H1 (cell line): ENCODE results near the gene TMEM63A.

Source experiments
- ATF3 ChIP-seq: IDR thresholded peaks from 2 replicates; pipeline ENCODE4 v1.6.1; 2011; ENCODE audit warnings: low read depth, mild to moderate bottlenecking, low read length; ENCODE audit not compliant: insufficient read depth
- CHD1 ChIP-seq: IDR thresholded peaks from 2 replicates; pipeline ENCODE4 v1.6.1; 2012; ENCODE audit warnings: low read depth, low read length, improper control_type of control experiment
- CTCF ChIP-seq, 3 experiments: IDR thresholded peaks; 1 replicate in 2 of 3; 2 replicates in 1 of 3; pipeline versions ENCODE4 v1.5.1 to v1.6.1; 2011; ENCODE audit warnings: low read length in 3 of 3, mild to moderate bottlenecking in 3 of 3, inconsistent platforms in 2 of 3, low read depth in 1 of 3, moderate library complexity in 1 of 3; ENCODE audit not compliant: insufficient read depth in 1 of 3; ENCODE audit errors: control extremely low read depth in 1 of 3
- EZH2 ChIP-seq: fragments of 200-600 bp; sonication (generic); IDR thresholded peaks from 2 replicates; pipeline ENCODE4 v1.7.1; 2012; ENCODE audit warnings: low read depth, mild to moderate bottlenecking, moderate library complexity, low read length, inconsistent platforms; ENCODE audit not compliant: severe bottlenecking
- JUN ChIP-seq: IDR thresholded peaks from 2 replicates; pipeline ENCODE4 v1.6.1; 2011; ENCODE audit warnings: low read depth, mild to moderate bottlenecking, improper control_type of control experiment, low read length
- JUND ChIP-seq: IDR thresholded peaks from 2 replicates; pipeline ENCODE4 v1.6.1; 2011; ENCODE audit warnings: mild to moderate bottlenecking, improper control_type of control experiment, low read length
- MAFK ChIP-seq: IDR thresholded peaks from 2 replicates; pipeline ENCODE4 v1.6.1; 2012; ENCODE audit warnings: low read depth, mild to moderate bottlenecking, improper control_type of control experiment, low read length
- MAX ChIP-seq: IDR thresholded peaks from 2 replicates; pipeline ENCODE4 v1.6.1; 2012; ENCODE audit warnings: inconsistent platforms
- POLR2A ChIP-seq, 2 experiments: IDR thresholded peaks; 1 replicate in 1 of 2; 2 replicates in 1 of 2; pipeline ENCODE4 v1.6.1; 2011; ENCODE audit warnings: low read depth in 2 of 2, low read length in 2 of 2, mild to moderate bottlenecking in 2 of 2; ENCODE audit errors: control extremely low read depth in 1 of 2
- POLR2AphosphoS5 ChIP-seq: IDR thresholded peaks from 2 replicates; pipeline ENCODE4 v1.6.1; 2011; ENCODE audit warnings: low read depth, low read length
- TBP ChIP-seq: IDR thresholded peaks from 2 replicates; pipeline ENCODE4 v1.6.1; 2011; ENCODE audit warnings: low read depth, low read length, improper control_type of control experiment
- TEAD4 ChIP-seq: IDR thresholded peaks from 2 replicates; pipeline ENCODE4 v1.6.1; 2012; ENCODE audit warnings: low read depth, low read length, inconsistent platforms, mixed read lengths
- YY1 ChIP-seq: IDR thresholded peaks from 2 replicates; pipeline ENCODE4 v1.6.1; 2011; ENCODE audit warnings: low read depth, mild to moderate bottlenecking, low read length

GRCh38 chr1:225849925-225850324 is 32.3 kb downstream of the TMEM63A start:
- TF ChIP-seq TEAD4: no peak
- TF ChIP-seq MAFK: no peak
- no peak for TF ChIP-seq CHD1
- no peak for TF ChIP-seq YY1
- TF ChIP-seq MAX: no peak
- no peak for TF ChIP-seq ATF3
- no peak for TF ChIP-seq TBP
- no peak for TF ChIP-seq CTCF (IDR thresholded peaks at IDR 0.05; ENCODE audit: control extremely low read depth in 1 of 3, insufficient read depth in 1 of 3, low read depth in 1 of 3, low read length in 3 of 3)
- TF ChIP-seq JUN: no peak
- no peak for TF ChIP-seq POLR2AphosphoS5
- no peak for TF ChIP-seq EZH2
- TF ChIP-seq JUND: no peak
- TF ChIP-seq POLR2A (IDR thresholded peaks at IDR 0.05; ENCODE audit: control extremely low read depth in 1 of 2, low read depth in 2 of 2, low read length in 2 of 2): no peak
